Hepatocyte (in vitro differentiated cells): ENCODE data around the gene TTC23. TPM values are rescaled to one million over a fixed set of nuclear protein-coding genes. Genes with fewer than 3 reads are reported as not detected.

Experiments used
- DNase-seq: peaks from one replicate; pipeline ENCODE4 v3.0.0-alpha.2; 2016; ENCODE audit warnings: low spot score
- H2AFZ ChIP-seq: fragments of 200-600 bp; sonication (generic); 2 replicates; pipeline ENCODE4 v1.6.0; 2016; ENCODE audit warnings: antibody characterized with exemption, mild to moderate bottlenecking
- H3K27ac ChIP-seq: fragments of 200-600 bp; sonication (generic); 2 replicates; pipeline ENCODE4 v1.5.1; 2016; ENCODE audit warnings: mild to moderate bottlenecking
- H3K27me3 ChIP-seq: fragments of 200-600 bp; sonication (generic); 2 replicates; pipeline ENCODE4 v1.6.1; 2016
- H3K36me3 ChIP-seq: fragments of 200-600 bp; sonication (generic); replicated peaks from 2 replicates; pipeline ENCODE4 v1.5.1; 2016; ENCODE audit warnings: low read depth; ENCODE audit not compliant: insufficient read depth
- H3K4me1 ChIP-seq: fragments of 200-600 bp; sonication (generic); 2 replicates; pipeline ENCODE4 v1.5.1; 2016; ENCODE audit warnings: mild to moderate bottlenecking, moderate library complexity; ENCODE audit not compliant: insufficient read depth
- H3K4me2 ChIP-seq: fragments of 200-600 bp; sonication (generic); 2 replicates; pipeline ENCODE4 v1.6.0; 2016
- H3K4me3 ChIP-seq: fragments of 200-600 bp; sonication (generic); 2 replicates; pipeline ENCODE4 v1.5.1; 2016; ENCODE audit warnings: mild to moderate bottlenecking
- H3K79me2 ChIP-seq: fragments of 200-600 bp; sonication (generic); 2 replicates; pipeline ENCODE4 v1.6.0; 2017; ENCODE audit warnings: mild to moderate bottlenecking
- H3K9me2 ChIP-seq: fragments of 200-600 bp; sonication (generic); replicated peaks from 2 replicates; pipeline ENCODE4 v1.6.0; 2017; ENCODE audit warnings: mild to moderate bottlenecking; ENCODE audit not compliant: insufficient read depth
- H3K9me3 ChIP-seq: fragments of 200-600 bp; sonication (generic); 2 replicates; pipeline ENCODE4 v1.5.1; 2016; ENCODE audit warnings: low read depth, mild to moderate bottlenecking
- H4K20me1 ChIP-seq: fragments of 200-600 bp; sonication (generic); 2 replicates; pipeline ENCODE4 v1.6.0; 2016; ENCODE audit warnings: mild to moderate bottlenecking; ENCODE audit not compliant: insufficient read depth, poor library complexity, severe bottlenecking
- EZH2 ChIP-seq: fragments of 200-600 bp; sonication (generic); IDR thresholded peaks from 2 replicates; pipeline ENCODE4 v1.6.1; 2016; ENCODE audit warnings: antibody characterized with exemption, mild to moderate bottlenecking, borderline replicate concordance
- EZH2phosphoT487 ChIP-seq: fragments of 200-600 bp; sonication (generic); IDR thresholded peaks from one replicate; pipeline ENCODE4 v1.6.1; 2018; ENCODE audit warnings: antibody characterized with exemption, mild to moderate bottlenecking, low read depth, moderate library complexity; ENCODE audit not compliant: unreplicated experiment, severe bottlenecking
- WGBS: methylation state at CpG from one replicate; pipeline ENCODE4 v1.1.6; 2016; ENCODE audit warnings: low lambda C conversion rate; ENCODE audit errors: missing lambda C conversion rate; 5-methylcytosine and 5-hydroxymethylcytosine counted together
- polyA plus RNA-seq: library from polyadenylated mRNA; unstranded; fragments of >200 nt; fragmentation: Nextera tagmentation; extraction: Ambion mirVana; gene quantifications from 2 replicates; pipeline ENCODE4 v1.2.1, GENCODE V29; 2016
- total RNA-seq: library from RNA; depleted of rRNA; stranded (reverse); fragments of >200 nt; gene quantifications from 2 replicates; pipeline ENCODE4 v1.2.3, GENCODE V29; 2014
- TF ChIP-seq, protein P1 (sequence below): fragments of 200-600 bp; sonication (generic); IDR thresholded peaks from 2 replicates; pipeline ENCODE4 v1.5.1; 2016; ENCODE audit warnings: antibody characterized with exemption, mild to moderate bottlenecking; ENCODE audit not compliant: poor library complexity

The TTC23 gene
- total and polyA plus RNA-seq, 2 experiments from 2014 or later, result 31.3 to 46.3 TPM

DNA sequence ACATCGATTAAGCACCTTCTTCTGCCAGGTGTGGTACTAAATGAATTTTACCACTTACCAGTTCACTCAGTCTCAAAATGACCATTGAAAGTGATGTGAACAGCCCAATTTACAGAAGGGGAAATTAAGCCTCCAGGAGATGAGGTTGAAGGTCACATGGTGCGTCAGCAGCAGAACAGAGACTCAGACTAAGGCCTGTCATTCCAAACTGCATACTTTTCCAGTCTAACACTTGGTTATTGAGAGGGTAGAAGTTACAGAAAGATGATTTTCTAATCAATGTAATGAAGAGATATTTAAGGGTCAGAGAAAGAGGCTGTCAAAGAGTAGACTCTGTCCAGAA is 68.4 kb downstream of the TTC23 start:
- no peak overlapping the region for H2AFZ ChIP-seq
- H3K27ac ChIP-seq, result peak overlapping the region; percentile 33
- DNase-seq, result no peak
- no peaks in the 10 kb centered on the region for H3K27me3 ChIP-seq
- no peaks in the 10 kb centered on the region for H3K9me3 ChIP-seq
- no peaks in the 10 kb centered on the region for H3K9me2 ChIP-seq
- H3K4me3 ChIP-seq, result no peak overlapping the region
- no peaks in the 10 kb centered on the region for H3K36me3 ChIP-seq
- H4K20me1 ChIP-seq, result no peaks in the 10 kb centered on the region
- no peak overlapping the region for H3K4me2 ChIP-seq
- H3K4me1 ChIP-seq, result peaks cover 16% of the 10 kb centered on the region
- no peaks in the 10 kb centered on the region for H3K79me2 ChIP-seq
- TF ChIP-seq EZH2phosphoT487, result no peak
- no peak for TF ChIP-seq EZH2
- TF ChIP-seq, protein P1, sequence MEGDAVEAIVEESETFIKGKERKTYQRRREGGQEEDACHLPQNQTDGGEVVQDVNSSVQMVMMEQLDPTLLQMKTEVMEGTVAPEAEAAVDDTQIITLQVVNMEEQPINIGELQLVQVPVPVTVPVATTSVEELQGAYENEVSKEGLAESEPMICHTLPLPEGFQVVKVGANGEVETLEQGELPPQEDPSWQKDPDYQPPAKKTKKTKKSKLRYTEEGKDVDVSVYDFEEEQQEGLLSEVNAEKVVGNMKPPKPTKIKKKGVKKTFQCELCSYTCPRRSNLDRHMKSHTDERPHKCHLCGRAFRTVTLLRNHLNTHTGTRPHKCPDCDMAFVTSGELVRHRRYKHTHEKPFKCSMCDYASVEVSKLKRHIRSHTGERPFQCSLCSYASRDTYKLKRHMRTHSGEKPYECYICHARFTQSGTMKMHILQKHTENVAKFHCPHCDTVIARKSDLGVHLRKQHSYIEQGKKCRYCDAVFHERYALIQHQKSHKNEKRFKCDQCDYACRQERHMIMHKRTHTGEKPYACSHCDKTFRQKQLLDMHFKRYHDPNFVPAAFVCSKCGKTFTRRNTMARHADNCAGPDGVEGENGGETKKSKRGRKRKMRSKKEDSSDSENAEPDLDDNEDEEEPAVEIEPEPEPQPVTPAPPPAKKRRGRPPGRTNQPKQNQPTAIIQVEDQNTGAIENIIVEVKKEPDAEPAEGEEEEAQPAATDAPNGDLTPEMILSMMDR, result no peak
- WGBS, result 80% methylated on average over 2 of the region's 2 CpGs

DNA sequence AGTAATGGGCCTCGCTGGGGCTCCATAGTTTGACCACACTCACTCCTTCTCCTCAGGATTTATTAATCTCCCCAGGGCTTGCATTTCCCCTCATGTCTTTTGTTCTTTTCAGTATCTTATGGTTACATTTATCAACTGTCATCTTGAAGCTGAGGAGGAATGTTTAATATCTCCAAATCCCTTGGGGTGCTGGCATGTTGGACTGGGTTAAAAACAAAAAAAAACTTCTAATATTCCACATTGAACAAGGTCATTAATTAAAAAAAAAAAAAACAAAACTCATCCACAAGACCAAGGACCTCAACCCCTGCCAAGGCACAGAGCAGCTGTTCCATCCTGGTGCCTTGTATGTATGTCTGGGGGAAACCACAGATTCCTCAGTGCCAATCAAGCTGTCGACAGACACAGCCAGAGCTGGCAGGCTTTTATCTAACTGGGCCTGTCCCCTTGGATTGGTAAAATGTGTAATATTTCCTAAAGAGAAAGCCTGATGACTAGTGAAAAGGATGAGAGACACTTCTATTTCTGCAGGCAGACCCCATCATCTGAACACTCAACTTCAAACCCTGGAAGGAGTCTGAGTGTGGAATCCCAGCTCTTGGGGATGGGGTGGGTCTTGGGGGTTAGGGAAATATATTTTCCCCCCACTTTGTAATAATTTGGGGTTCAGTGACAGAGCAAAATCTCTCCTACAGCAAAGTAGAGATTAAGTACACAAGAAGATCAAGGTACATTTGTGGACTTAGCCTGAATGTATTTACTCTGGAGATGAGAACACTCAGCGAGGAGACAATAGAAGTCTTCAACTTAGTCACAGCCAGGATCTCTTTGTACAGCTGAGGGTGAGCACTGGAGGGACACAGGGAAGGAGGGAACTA is 69.1 kb downstream of the TTC23 start:
- no peaks in the 10 kb centered on the region for H3K9me2 ChIP-seq
- WGBS, result 66% methylated on average over 3 of the region's 3 CpGs
- H3K36me3 ChIP-seq, result no peaks in the 10 kb centered on the region
- no peaks in the 10 kb centered on the region for H4K20me1 ChIP-seq
- no peaks in the 10 kb centered on the region for H3K9me3 ChIP-seq
- no peak overlapping the region for H2AFZ ChIP-seq
- peak overlapping the region; percentile 33 for H3K27ac ChIP-seq
- no peaks in the 10 kb centered on the region for H3K79me2 ChIP-seq
- no peak for TF ChIP-seq EZH2phosphoT487
- no peak for TF ChIP-seq EZH2
- TF ChIP-seq, protein P1, result no peak
- no peak overlapping the region for H3K4me2 ChIP-seq
- H3K4me3 ChIP-seq, result no peak overlapping the region
- no peak for DNase-seq
- peaks cover 17% of the 10 kb centered on the region for H3K4me1 ChIP-seq
- H3K27me3 ChIP-seq, result no peaks in the 10 kb centered on the region

DNA sequence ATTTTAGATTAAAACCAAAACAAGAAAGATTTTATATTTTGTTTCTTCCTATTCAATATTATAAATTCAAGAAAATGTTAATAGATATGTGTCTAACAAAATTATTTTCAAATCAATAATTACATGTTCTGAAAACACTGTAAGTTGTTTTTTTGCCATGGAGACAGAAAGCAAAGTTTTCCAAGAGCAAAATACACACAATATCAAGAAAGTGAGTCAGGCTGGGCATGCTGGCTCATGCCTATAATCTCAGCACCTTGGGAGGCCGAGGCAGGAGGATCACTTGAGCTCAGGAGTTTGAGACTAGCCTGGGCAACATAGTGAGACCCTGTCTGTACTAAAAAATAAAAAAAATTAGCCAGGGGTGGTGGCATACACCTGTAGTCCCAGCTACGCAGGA is 71.7 kb downstream of the TTC23 start:
- Histone ChIP-seq H3K79me2 (no peaks in the 10 kb centered on the region), H3K4me2 (no peak overlapping the region), H3K27me3 (no peaks in the 10 kb centered on the region), H3K4me1 (peaks cover 20% of the 10 kb centered on the region), H3K4me3 (no peak overlapping the region), H3K27ac (no peak overlapping the region), H3K36me3 (no peaks in the 10 kb centered on the region), H4K20me1 (no peaks in the 10 kb centered on the region), H3K9me3 (no peaks in the 10 kb centered on the region), H2AFZ (no peak overlapping the region), H3K9me2 (no peaks in the 10 kb centered on the region)
- 89% methylated on average over 2 of the region's 2 CpGs for WGBS
- TF ChIP-seq EZH2, result no peak
- TF ChIP-seq EZH2phosphoT487, result no peak
- TF ChIP-seq, protein P1, result no peak
- DNase-seq, result no peak
